GM19099 (cell line): ENCODE data around the gene BRAP.

Experiments used
- POLR2A ChIP-seq: IDR thresholded peaks from 3 replicates; pipeline ENCODE4 v1.6.1; 2011; ENCODE audit warnings: low read depth; ENCODE audit not compliant: insufficient read length; ENCODE audit errors: extremely low read depth

Gene BRAP

DNA sequence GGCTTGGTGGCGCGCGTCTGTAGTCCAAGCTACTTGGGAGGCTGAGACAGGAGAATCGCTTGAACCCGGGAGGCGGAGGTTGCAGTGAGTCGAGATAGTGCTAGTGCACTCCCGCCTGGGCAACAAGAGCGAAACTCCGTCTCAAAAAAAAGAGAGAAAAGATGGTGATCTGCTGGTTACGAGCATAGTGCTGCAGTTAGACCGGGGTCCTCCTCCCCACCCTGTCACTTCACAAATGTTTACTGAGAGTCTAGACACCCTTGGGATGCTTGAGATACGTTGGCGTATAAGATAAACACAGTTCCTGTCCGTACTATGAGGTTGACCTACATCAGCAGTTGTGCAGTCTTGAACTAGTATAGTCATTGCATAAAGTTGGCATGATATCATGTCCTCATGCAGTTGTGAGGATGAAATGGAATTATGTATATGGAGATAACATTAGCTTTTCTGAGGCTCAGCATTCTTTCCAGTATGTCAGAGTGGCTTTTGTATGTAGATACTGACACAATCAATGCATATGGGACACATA lies 884 bp upstream of the BRAP start:
- no peak for TF ChIP-seq POLR2A

DNA sequence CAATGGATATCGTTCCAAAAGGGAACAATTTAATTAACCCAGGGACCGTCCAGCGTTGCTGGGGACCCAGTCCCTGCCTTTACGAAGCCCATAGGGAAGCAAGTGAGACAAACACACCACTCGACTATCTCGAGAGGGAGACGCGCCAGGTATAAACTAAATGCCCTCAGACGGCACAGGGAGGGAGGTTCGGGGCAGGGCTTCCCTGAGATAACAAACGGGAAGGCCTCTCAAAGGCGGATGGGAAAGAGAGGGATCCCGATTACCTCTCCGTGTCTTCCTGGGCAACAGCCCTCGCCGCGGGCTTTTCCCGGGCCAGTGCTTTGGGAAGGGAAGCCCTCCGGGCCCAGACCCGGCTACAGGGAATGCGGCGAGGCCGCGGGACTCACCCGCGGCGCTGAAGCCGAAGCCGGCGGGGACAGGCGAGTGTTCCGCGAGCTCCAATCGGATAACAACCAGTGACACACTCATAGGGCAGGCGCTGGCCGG lies 390 bp downstream of the BRAP start:
- no peak for TF ChIP-seq POLR2A

DNA sequence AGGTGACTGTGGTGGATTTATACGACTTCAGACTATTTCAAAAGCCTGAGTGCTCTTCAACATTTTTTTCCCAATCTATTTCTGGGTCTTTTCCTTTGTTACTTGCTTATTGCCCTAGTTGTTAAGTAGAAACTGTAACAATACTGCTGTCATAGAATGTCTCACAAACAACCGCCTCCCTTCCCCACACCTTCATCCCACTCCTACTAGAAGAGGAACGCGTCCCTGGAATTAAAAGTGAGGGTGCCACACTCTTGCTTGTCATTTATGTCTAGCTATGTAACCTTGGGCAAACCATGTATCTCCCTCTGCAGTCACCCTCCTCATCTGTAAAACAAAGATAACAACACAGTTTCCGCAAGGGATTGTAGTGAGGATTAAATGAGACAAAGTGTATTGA lies 8.6 kb downstream of the BRAP start:
- TF ChIP-seq POLR2A: no peak

DNA sequence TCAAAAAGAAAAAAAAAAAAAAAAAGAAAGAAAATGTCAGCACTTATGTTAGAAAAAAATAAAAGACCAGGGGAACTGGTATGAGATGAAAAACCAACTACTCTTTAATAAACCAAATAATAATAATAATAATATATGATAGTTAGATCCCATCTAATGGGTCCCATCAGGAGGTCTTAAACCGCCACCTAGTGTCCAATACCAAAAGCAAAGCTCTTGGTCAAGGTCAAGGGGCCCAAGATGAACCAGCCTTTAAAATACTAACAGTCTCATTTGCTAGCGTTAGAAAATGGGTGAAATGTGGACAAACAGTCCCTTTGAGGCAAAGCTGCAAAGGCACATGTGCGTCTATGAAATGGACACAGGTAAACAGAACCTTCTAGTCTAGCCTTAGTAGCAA lies 12.3 kb downstream of the BRAP start:
- no peak for TF ChIP-seq POLR2A

DNA sequence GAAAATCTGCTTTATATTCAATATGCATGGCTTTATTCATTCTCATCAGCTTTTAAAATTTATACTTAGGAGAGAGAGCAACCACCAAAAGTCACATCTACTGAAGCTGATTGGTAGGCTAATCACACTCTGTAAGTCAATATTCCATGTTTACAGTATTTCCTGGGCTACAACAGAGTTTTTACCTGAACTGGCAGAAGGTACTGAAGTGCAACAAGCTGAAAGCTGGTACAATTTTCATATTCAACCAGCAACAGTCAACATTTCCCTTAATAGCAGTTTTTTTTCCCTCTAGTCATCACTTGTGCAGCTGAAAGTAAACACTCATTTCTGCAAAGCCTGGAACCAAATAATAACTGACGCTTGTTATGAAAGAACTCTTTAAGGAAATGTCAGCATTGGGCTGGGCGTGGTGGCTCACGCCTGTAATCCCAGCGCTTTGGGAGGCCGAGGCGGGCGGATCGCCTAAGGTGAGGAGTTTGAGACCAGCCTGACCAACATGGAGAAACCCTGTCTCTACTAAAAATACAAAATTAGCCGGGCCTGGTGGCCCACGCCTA lies 12.9 kb downstream of the BRAP start:
- TF ChIP-seq POLR2A: no peak

DNA sequence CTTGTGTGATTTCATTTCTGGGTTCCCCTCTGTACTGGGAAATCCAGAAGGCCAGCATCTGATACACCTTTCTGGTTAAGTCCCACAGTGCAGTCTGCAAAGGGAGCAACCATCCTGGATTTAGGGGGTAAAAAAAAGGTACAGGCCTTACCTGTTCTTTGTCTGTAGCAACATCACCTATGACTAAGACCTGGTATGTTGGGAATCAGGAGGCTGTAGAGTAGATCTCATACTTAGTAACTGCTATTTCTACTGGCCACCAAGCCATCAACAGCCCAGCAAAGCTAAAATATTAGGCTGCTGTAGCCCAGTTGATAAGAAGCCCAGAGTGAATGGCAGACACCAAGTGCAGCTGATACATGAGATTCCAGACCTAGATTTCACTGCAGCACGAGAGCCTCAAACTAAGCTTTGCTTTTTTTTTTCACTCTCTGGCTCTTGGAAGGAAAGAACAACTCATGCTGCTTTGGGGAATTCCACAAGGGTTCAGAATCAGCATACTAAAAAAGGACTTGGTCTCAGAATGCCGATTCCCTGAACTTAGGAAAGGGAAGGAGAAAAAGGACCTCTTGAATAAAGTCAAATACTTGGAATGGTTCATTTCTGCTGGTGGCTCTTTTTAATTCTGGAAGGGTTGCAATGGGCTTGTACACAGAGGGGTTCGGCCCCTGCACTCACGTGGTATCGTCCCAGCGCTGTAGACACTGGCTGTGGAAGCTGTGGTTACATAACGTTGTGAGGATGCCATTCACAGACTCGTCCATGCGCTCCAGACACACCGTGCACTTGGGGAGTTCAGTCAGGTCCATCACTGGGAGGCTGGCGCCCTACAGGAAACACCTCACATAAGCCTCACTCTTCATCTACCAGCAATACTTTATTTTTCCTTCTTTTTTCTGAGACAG lies 20.5 kb downstream of the BRAP start:
- TF ChIP-seq POLR2A: no peak

DNA sequence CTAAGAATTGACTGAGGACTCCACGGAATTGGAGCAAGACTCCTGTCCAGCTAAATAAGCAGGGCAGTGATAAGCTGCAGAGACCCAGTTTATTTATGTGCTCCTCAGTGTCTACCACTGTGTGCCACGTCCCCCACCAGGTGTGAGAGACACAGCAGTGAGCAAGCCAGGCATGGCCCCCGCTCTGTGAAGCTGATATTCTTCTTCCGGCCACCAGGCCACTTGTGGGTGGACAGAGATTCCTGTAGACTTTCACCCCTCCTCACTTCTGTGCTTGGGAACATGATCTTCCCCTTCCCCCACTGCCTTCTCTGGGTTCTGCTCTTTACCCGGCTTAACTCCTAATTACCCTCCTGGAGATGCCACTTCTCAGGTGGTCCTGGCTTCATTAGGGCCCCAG lies 21.3 kb downstream of the BRAP start:
- TF ChIP-seq POLR2A: no peak

DNA sequence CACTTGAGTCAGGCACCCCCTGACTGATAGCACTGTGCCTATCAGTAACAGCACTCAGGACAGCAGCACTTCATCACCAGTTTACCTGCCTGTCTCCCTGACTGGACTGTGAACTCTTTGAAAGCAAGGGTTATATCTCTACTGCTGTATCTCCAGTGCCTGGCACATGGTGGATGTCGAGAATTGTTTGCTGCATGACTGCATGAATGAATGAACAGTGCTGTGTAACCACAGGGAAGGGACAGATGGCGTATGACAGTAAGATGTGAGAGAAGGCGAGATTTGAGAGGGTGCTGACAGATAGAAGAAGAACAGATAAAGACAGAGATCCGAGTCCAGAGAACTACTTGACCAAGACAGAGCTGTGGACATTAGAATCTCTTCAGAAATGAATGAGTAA lies 29.7 kb downstream of the BRAP start:
- TF ChIP-seq POLR2A: no peak

DNA sequence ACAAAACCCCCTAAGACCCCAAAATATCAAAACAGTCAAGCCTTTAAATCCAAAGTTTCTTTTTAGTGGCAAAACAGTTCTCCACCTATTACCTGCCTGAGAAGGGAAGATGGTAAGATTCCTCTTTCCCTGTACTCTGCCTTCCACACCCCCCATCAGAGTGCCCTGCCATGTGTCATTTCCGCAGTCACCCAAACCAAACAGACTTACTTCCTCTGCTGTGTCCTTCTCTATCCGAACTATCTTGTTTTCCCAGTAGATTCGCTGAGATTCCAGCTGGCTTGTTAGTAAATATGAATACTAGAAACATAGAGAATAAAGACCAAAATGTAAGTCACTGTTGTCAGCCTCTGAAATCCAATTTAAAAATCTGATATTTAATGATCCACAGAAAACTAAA lies 30.4 kb downstream of the BRAP start:
- TF ChIP-seq POLR2A: no peak

DNA sequence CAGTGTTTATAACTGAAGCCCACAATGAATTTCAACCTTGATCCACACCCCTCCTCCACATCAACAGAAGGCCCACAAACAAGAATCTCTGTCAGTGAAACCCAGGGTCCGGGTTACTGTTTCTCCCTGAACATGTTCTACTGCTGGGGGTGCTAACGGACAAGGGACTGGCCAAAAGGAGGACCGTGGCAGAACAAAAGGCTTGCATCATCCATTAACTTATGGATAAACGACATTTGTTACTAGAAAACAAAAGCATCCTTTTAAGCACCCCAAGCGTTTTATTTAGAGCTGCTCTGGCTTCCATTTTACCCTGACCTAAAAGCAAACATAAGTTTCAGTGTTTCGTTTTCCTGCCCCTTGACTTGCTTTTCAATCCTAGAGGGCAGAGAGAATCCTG lies 32.2 kb downstream of the BRAP start:
- no peak for TF ChIP-seq POLR2A

DNA sequence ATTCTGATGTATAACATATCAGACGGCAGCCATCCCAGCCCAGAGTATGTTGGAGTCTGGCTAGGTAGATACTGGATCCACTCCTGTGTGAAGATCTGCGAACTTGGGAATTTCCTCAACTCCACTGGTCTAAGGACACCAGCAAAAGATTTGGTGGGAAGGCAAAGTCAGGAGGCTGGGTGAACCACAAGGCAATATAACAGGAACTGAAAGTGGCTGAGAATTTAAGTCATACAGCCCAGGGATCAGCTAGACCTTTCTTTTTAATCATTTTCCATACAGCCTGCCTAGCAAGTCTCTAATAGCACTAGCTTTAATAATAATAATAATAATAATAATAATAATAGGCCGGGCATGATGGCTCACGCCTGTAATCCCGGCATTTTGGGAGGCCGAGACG lies 34.8 kb downstream of the BRAP start:
- no peak for TF ChIP-seq POLR2A

DNA sequence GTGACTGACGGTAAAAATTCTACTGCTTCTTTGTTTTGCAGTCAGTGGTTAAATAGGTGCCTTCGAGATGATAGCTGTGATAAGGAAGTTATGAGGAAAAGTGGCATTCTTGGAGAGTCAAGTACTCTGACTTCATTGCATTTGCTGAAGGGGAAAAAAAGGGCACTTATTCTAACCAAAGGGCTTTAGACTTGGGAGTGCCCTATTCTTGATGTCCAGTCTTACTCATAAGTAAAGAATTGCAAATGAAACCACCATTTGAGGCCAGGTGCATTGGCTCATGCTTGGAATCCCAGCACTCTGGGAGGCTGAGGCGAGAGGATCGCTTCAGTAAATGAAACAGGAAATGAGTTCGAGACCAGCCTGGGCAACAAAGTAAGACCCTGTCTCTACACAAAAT lies 40.3 kb downstream of the BRAP start:
- no peak for TF ChIP-seq POLR2A

DNA sequence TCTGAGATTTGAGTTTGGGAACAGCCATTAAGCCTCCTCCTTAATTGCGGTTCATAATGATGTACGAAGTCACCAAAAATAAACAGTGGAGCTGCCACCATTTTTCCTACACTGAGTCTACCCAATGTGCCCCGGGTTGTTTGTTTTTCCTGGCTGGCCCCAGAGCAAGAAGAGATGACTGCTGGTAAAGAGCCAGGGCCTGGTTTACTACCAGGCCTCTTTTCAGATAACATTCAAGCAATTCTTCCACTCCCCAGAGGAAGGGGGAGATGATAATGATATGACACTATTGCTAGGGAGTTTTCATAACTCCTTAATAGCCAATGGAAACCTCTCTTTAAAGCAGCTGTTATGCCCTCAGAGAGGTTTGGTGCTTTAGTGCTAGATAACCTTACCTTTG lies 42.3 kb downstream of the BRAP start:
- no peak for TF ChIP-seq POLR2A

DNA sequence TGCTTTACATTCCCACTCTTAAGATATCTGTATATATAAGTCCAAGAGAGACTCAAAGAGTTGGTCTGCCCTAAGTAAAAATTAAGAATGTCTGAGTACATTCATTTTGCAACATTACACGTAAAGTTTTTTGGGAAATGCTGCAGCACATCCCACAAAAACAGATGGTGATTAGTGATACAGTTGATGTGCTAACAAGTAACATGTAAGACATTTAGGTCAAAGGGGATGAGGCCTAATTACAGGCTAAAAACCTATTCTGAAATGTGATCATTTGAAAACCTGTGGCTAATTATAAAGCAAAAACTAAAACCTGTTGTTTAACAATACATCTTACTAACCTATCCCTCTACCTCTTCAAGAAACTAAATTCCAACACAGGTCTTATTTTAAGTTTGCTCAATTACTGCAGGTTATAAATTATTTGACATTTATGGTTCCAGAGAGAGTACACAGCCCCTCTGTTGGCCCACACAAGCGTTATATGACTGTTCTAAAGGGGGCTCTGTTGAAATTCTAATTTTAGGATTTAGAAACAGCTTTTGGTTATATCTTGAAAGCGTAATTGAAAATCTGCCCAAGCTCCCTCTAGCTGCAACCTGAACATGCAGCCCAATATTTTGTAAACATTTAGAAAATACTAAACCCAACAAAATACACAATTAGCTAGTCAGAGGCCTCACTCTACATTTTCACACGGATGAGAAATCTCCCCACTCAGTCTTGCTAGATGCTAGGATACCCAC lies 42.9 kb downstream of the BRAP start:
- no peak for TF ChIP-seq POLR2A

DNA sequence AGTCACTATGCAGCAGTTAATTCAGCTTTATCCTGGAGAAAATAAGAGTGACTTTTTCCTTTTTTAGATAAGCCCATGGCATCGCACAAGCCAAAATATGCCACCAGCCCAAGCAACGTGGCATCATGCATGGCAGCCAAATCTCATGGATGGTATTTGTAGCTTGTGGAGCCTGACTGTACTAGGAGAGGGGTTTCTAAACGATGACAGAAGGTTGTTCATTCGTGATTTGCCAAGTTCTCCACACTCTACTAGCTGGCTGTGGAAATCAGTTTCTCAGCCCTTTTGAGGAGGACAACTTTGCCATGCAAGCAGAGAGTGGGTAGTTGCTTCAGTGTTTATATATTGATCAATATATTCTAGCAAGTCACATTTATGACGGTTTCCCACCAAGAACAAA lies 45.2 kb downstream of the BRAP start:
- no peak for TF ChIP-seq POLR2A

DNA sequence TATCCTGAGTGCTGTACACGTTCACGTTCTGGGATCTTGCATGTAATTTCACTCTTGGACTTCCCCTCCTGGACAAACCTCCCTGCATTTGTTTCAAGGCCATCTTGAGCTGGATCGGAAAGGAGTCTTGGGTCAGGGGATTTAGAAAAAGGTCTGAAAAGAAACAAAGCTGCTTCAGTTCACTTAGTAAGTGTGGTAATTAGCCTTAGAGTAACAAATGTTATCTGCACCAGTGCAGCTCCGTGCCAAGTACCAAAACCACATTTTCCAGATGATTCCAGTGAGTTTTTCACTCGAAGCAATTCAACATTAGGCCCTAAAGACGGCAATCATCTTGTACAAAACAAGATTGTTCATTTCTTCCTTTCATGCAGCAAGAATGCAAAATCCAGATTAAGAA lies 47.2 kb downstream of the BRAP start:
- TF ChIP-seq POLR2A: no peak

DNA sequence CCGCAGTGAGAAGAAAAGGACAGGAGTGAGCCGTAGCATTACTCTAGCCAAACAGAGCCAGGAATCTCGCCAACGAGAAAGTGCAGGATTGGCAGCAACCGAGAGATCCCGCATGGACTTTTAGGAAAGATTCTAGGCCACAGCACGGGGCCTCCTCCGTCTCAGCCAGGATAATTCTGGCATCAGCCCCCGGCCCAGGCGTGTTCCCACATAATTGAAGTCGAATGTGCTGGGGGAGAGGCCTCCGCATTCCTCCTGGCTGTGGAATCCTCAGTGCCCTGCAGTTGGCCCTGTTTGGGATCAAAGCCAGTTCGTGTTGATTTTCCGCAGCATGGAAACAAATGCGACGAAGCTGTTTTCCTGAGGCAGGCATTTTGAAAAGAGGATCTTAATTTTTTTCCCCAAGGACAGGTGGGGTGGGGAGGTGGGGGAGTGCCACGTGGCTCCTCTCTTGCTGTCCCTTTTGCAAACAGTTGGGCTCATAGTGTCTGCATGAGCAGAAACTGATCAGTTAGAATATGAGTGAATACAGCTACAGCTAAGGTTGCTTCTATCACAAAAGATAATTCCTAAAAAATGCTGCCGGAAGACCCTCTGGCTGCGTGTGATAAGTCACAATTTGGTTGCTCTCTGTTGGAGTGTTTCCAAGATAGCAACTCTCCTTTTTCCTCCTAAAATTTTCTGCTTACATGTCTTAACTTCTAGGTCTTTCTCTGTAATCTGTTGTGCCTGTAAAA lies 49.4 kb downstream of the BRAP start:
- no peak for TF ChIP-seq POLR2A
